HepG2 (cell line): Measurements from ENCODE around the gene TMEM125. TPM values are rescaled to one million over a fixed set of nuclear protein-coding genes. Genes with fewer than 3 reads are reported as not detected.

Experiments
- ATAC-seq: fragments of 200-7000 bp; cut with Tn5 transposase; 3 replicates; pipeline ENCODE4 v1.9.1; 2020; ENCODE audit warnings: mild to moderate bottlenecking, moderate library complexity
- BruUV-seq: library from RNA; stranded (reverse); fragments of 400-500 nt; replicated peaks from 2 replicates; lab custom pipeline; 2021; lab: Mats Ljungman, UMichigan
- CTCF ChIA-PET: fragments of 300-600 bp; formaldehyde crosslinking; extraction: SDS; loops from one replicate; lab custom pipeline; 2021; ENCODE audit warnings: low total read pairs, inconsistent platforms, low intra/inter-chr PET ratio; lab: Yijun Ruan, JAX
- POLR2A ChIA-PET: fragments of 350-600 bp; sonication (Branson Sonifier 250); formaldehyde crosslinking; loops from one replicate; lab custom pipeline; 2020; ENCODE audit warnings: antibody characterized with exemption, inconsistent platforms; lab: Yijun Ruan, JAX
- DNase-seq: peaks from one replicate; pipeline ENCODE4 v3.0.0-alpha.2; 2015; ENCODE audit warnings: low spot score
- FAIRE-seq: peaks from 3 replicates; lab custom pipeline; 2011; peaks lifted over from hg19 to GRCh38; lab: Jason Lieb, UNC
- H2AFZ ChIP-seq: one replicate; pipeline ENCODE4 v1.6.1; 2011; ENCODE audit warnings: low read length, inconsistent platforms
- H3K27ac ChIP-seq: fragments of 300-600 bp; 3 replicates; pipeline ENCODE4 v1.8.0; 2011; ENCODE audit warnings: mixed run types, mild to moderate bottlenecking, mixed read lengths, low read length, inconsistent platforms; ENCODE audit not compliant: insufficient read depth; ENCODE audit errors: extremely low read length
- H3K27me3 ChIP-seq, 2 experiments: fragments of 200-600 bp in 1 of 2; 2 replicates in 1 of 2; 3 replicates in 1 of 2; pipeline versions ENCODE4 v1.6.0 to v1.8.0; 2011; ENCODE audit warnings: low read length in 2 of 2, mild to moderate bottlenecking in 2 of 2, moderate library complexity in 2 of 2, inconsistent platforms in 1 of 2; ENCODE audit not compliant: insufficient read depth in 2 of 2, control insufficient read depth in 1 of 2
- H3K36me3 ChIP-seq, 2 experiments: fragments of 200-600 bp in 1 of 2; replicated peaks in 1 of 2; 2 replicates in 1 of 2; 3 replicates in 1 of 2; pipeline versions ENCODE4 v1.5.1 to v1.8.0; 2011; ENCODE audit warnings: low read length in 2 of 2, inconsistent platforms in 1 of 2; ENCODE audit not compliant: insufficient read depth in 2 of 2, control insufficient read depth in 1 of 2
- H3K4me1 ChIP-seq: 2 replicates; pipeline ENCODE4 v1.5.1; 2012; ENCODE audit warnings: low read length, inconsistent platforms; ENCODE audit not compliant: insufficient read depth
- H3K4me2 ChIP-seq: 2 replicates; pipeline ENCODE4 v1.6.0; 2011; ENCODE audit warnings: low read depth, low read length, inconsistent platforms
- H3K4me3 ChIP-seq, 3 experiments: fragments of 200-600 bp in 1 of 3; sonication (generic), shearing (Covaris generic) in 1 of 3; replicated peaks in 1 of 3; 2 replicates each; pipeline ENCODE4 v1.5.1; 2011 to 2016; ENCODE audit warnings: low read length in 3 of 3, inconsistent platforms in 2 of 3, low read depth in 2 of 3, mild to moderate bottlenecking in 2 of 3, control low read depth in 1 of 3, mixed read lengths in 1 of 3; ENCODE audit not compliant: insufficient read depth in 1 of 3
- H3K79me2 ChIP-seq: one replicate; pipeline ENCODE4 v1.6.1; 2011; ENCODE audit warnings: low read length, inconsistent platforms; ENCODE audit not compliant: insufficient read depth
- H3K9ac ChIP-seq: 2 replicates; pipeline ENCODE4 v1.6.0; 2011; ENCODE audit warnings: mild to moderate bottlenecking, low read depth, low read length, inconsistent platforms; ENCODE audit not compliant: insufficient read depth
- H3K9me3 ChIP-seq: 2 replicates; pipeline ENCODE4 v1.5.1; 2012; ENCODE audit warnings: mild to moderate bottlenecking, low read length
- H4K20me1 ChIP-seq: 2 replicates; pipeline ENCODE4 v1.6.0; 2011; ENCODE audit warnings: inconsistent platforms, mild to moderate bottlenecking, low read length, moderate library complexity; ENCODE audit not compliant: insufficient read depth
- IKZF4 ChIP-seq: sonication (generic); formaldehyde crosslinking; IDR thresholded peaks from 2 replicates; pipeline ENCODE4 v1.5.1; 2020; ENCODE audit warnings: borderline replicate concordance, mild to moderate bottlenecking, low read depth, missing genetic modification reagents; ENCODE audit errors: not compliant biosample characterization
- JARID2 ChIP-seq: sonication (generic); formaldehyde crosslinking; IDR thresholded peaks from 2 replicates; pipeline ENCODE4 v1.8.1; 2023; ENCODE audit warnings: missing genetic modification reagents, inconsistent platforms; ENCODE audit not compliant: insufficient replicate concordance
- MAZ ChIP-seq, 2 experiments: sonication (generic) in 1 of 2; formaldehyde crosslinking in 1 of 2; IDR thresholded peaks; 2 replicates each; pipeline versions ENCODE4 v1.5.0 to v1.6.1; 2012 to 2020; ENCODE audit warnings: low read depth in 2 of 2, mild to moderate bottlenecking in 2 of 2, borderline replicate concordance in 1 of 2, improper control_type of control experiment in 1 of 2, low read length in 1 of 2, missing genetic modification reagents in 1 of 2, moderate library complexity in 1 of 2
- POLR2AphosphoS5 ChIP-seq: IDR thresholded peaks from 2 replicates; pipeline ENCODE4 v1.6.1; 2012; ENCODE audit warnings: low read depth, low read length
- ZNF264 ChIP-seq: sonication (generic); formaldehyde crosslinking; IDR thresholded peaks from 2 replicates; pipeline ENCODE4 v1.4.0; 2020; ENCODE audit warnings: missing genetic modification reagents
- ZNF337 ChIP-seq: sonication (generic); formaldehyde crosslinking; IDR thresholded peaks from 2 replicates; pipeline ENCODE4 v1.5.1; 2020; ENCODE audit warnings: missing genetic modification reagents, low read depth, mild to moderate bottlenecking, borderline replicate concordance
- ZNF343 ChIP-seq: sonication (generic); formaldehyde crosslinking; IDR thresholded peaks from 2 replicates; pipeline ENCODE4 v1.4.0; 2020; ENCODE audit warnings: mild to moderate bottlenecking, missing genetic modification reagents
- ZNF629 ChIP-seq: sonication (generic); formaldehyde crosslinking; conservative IDR thresholded peaks from 2 replicates; pipeline ENCODE4 v1.5.0; 2020; ENCODE audit warnings: missing genetic modification reagents
- ZNF746 ChIP-seq: sonication (generic); formaldehyde crosslinking; IDR thresholded peaks from 2 replicates; pipeline ENCODE4 v1.8.0; 2022; ENCODE audit warnings: mild to moderate bottlenecking, missing genetic modification reagents
- ZNF790 ChIP-seq: sonication (generic); formaldehyde crosslinking; IDR thresholded peaks from 2 replicates; pipeline ENCODE4 v1.8.0; 2022; ENCODE audit warnings: missing genetic modification reagents, mild to moderate bottlenecking, borderline replicate concordance
- WGBS: methylation state at CpG from one replicate; pipeline ENCODE4 v1.1.6; 2017; ENCODE audit warnings: low lambda C conversion rate; 5-methylcytosine and 5-hydroxymethylcytosine counted together
- in situ Hi-C: cut with HindIII; loops from 2 replicates; pipeline ENCODE4 v1.10.0; 2017; ENCODE audit warnings: low pct_unique_long_range_greater_than_20kb; ENCODE audit not compliant: extremely low pct_ligation_motif_present
- intact Hi-C: fragments of 100-400 bp; cut with micrococcal nuclease; formaldehyde crosslinking; loops from one replicate; pipeline ENCODE4 v1.10.0; 2022; ENCODE audit not compliant: unreplicated experiment
- polyA plus RNA-seq, 8 experiments: library from polyadenylated mRNA; depleted of rRNA in 3 of 8; stranded (reverse) in 7 of 8; unstranded in 1 of 8; fragments of >200 nt; fragmentation: Illumina TruSeq in 4 of 8; extraction: Trizol in 4 of 8; gene quantifications; 2 replicates each; pipeline versions ENCODE4 v1.2.1 to v1.2.3, GENCODE V29; 2011 to 2016; ENCODE audit warnings: low read depth in 4 of 8, missing spikeins in 1 of 8, mixed read lengths in 1 of 8; ENCODE audit not compliant: insufficient read depth in 1 of 8
- total RNA-seq, 5 experiments: library from RNA; depleted of rRNA; stranded (reverse); fragments of >200 nt; fragmentation: Illumina TruSeq; extraction: Trizol; gene quantifications; 2 replicates each; pipeline ENCODE4 v1.2.3, GENCODE V29; 2016; ENCODE audit warnings: low read depth in 1 of 5
- TF ChIP-seq, protein P1 (sequence below): sonication (generic); formaldehyde crosslinking; IDR thresholded peaks from 2 replicates; pipeline ENCODE4 v1.4.0; 2020; ENCODE audit warnings: missing genetic modification reagents, mild to moderate bottlenecking, borderline replicate concordance
- TF ChIP-seq, protein P2 (sequence below): sonication (generic); formaldehyde crosslinking; IDR thresholded peaks from 2 replicates; pipeline ENCODE4 v1.5.1; 2020; ENCODE audit warnings: missing genetic modification reagents, mild to moderate bottlenecking, borderline replicate concordance
- TF ChIP-seq, protein P3 (sequence below): sonication (generic); formaldehyde crosslinking; IDR thresholded peaks from 2 replicates; pipeline ENCODE4 v1.5.1; 2020; ENCODE audit warnings: mild to moderate bottlenecking, missing genetic modification reagents

TMEM125 gene
- total and polyA plus RNA-seq, 2 of the 13 experiments (the other 11 are each of a cell fraction or from before 2014, with no cell fraction given) = 0.03 TPM; not detected in 1

DNA sequence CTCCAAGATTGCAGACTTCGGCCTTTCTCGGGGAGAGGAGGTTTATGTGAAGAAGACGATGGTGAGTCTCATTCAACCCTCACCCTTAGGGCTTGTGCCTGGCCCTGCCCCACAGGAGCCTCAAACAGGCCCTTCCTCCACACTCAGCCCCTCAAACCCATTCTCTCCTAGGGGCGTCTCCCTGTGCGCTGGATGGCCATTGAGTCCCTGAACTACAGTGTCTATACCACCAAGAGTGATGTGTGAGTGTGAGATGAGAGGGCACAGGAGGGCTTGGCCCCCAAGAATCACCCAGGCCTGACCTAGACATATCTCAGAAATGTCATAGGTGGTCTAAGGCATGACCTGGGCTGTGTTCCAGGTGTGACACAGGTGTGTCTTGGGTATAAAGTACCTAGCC lies 49.5 kb downstream of the TMEM125 start (continued):
- TF ChIP-seq ZNF790 (CRISPR knock-in tag) = no peak
- no peak for TF ChIP-seq IKZF4
- TF ChIP-seq, protein P1, sequence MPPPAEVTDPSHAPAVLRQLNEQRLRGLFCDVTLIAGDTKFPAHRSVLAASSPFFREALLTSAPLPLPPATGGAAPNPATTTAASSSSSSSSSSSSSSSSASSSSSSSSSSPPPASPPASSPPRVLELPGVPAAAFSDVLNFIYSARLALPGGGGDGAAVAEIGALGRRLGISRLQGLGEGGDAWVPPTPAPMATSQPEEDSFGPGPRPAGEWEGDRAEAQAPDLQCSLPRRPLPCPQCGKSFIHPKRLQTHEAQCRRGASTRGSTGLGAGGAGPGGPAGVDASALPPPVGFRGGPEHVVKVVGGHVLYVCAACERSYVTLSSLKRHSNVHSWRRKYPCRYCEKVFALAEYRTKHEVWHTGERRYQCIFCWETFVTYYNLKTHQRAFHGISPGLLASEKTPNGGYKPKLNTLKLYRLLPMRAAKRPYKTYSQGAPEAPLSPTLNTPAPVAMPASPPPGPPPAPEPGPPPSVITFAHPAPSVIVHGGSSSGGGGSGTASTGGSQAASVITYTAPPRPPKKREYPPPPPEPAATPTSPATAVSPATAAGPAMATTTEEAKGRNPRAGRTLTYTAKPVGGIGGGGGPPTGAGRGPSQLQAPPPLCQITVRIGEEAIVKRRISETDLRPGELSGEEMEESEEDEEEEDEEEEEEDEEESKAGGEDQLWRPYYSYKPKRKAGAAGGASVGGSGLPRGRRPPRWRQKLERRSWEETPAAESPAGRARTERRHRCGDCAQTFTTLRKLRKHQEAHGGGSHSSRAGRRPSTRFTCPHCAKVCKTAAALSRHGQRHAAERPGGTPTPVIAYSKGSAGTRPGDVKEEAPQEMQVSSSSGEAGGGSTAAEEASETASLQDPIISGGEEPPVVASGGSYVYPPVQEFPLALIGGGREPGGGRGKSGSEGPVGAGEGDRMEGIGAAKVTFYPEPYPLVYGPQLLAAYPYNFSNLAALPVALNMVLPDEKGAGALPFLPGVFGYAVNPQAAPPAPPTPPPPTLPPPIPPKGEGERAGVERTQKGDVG (CRISPR knock-in tag) = no peak

DNA sequence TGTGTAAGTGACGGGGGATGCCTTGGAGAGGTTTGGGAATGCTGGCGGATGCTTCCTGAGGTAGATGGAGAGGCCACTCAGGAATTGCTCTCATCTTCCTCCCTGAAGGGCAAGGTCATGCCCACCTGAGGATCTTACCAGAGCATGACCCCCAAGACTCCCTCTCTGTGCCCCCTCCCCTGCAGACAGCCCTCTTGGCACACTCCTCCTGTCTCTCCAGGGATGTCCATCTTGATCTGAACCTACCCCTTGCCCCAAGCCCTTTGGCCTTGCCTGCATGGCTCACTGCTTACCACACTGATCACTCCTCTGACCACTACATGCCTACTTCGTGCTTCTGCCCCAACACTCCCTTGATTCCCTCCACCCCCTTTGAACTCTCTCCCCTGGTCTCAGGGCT lies 50.0 kb downstream of the TMEM125 start:
- Histone ChIP-seq H3K27ac (no peak overlapping the region), H4K20me1 (no peaks in the 10 kb centered on the region), H3K79me2 (no peaks in the 10 kb centered on the region), H3K9ac (no peak overlapping the region), H2AFZ (no peak overlapping the region), H3K9me3 (no peaks in the 10 kb centered on the region), H3K27me3 (peaks cover 6 to 29% of the 10 kb centered on the region in 2 experiments), H3K36me3 (no peaks in the 10 kb centered on the region), H3K4me3 (no peak overlapping the region), H3K4me1 (peaks cover 13% of the 10 kb centered on the region), H3K4me2 (no peak overlapping the region)
- ATAC-seq (no peak), DNase-seq (no peak), FAIRE-seq (no peak)
- CTCF ChIA-PET = no interaction called here
- POLR2A ChIA-PET = no interaction called here
- no peak for TF ChIP-seq JARID2
- no peak for TF ChIP-seq ZNF746
- TF ChIP-seq ZNF343 (CRISPR knock-in tag) = no peak
- no peak for TF ChIP-seq MAZ (IDR thresholded peaks at IDR 0.05; ENCODE audit: borderline replicate concordance, low read depth, low read length)
- no peak for TF ChIP-seq MAZ (CRISPR knock-in tag; IDR thresholded peaks at IDR 0.05; ENCODE audit: low read depth)
- TF ChIP-seq ZNF337 (CRISPR knock-in tag) = no peak
- TF ChIP-seq POLR2AphosphoS5 = no peak
- TF ChIP-seq ZNF629 (CRISPR knock-in tag) = no peak
- TF ChIP-seq, protein P2, sequence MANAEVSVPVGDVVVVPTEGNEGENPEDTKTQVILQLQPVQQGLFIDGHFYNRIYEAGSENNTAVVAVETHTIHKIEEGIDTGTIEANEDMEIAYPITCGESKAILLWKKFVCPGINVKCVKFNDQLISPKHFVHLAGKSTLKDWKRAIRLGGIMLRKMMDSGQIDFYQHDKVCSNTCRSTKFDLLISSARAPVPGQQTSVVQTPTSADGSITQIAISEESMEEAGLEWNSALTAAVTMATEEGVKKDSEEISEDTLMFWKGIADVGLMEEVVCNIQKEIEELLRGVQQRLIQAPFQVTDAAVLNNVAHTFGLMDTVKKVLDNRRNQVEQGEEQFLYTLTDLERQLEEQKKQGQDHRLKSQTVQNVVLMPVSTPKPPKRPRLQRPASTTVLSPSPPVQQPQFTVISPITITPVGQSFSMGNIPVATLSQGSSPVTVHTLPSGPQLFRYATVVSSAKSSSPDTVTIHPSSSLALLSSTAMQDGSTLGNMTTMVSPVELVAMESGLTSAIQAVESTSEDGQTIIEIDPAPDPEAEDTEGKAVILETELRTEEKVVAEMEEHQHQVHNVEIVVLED (CRISPR knock-in tag) = no peak
- TF ChIP-seq, protein P3, sequence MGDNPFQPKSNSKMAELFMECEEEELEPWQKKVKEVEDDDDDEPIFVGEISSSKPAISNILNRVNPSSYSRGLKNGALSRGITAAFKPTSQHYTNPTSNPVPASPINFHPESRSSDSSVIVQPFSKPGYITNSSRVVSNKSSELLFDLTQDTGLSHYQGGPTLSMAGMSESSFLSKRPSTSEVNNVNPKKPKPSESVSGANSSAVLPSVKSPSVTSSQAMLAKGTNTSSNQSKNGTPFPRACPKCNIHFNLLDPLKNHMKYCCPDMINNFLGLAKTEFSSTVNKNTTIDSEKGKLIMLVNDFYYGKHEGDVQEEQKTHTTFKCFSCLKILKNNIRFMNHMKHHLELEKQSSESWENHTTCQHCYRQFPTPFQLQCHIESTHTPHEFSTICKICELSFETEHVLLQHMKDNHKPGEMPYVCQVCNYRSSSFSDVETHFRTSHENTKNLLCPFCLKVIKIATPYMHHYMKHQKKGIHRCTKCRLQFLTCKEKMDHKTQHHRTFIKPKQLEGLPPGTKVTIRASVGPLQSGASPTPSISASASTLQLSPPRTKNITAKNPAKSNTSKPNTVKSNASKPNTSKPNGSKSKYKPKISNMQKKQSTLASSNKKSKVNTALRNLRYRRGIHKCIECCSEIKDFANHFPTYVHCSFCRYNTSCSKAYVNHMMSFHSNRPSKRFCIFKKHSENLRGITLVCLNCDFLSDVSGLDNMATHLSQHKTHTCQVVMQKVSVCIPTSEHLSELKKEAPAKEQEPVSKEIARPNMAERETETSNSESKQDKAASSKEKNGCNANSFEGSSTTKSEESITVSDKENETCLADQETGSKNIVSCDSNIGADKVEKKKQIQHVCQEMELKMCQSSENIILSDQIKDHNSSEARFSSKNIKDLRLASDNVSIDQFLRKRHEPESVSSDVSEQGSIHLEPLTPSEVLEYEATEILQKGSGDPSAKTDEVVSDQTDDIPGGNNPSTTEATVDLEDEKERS (CRISPR knock-in tag) = no peak
- no peak for TF ChIP-seq ZNF264
- WGBS = 95% methylated on average over 2 of the region's 3 CpGs
- intact Hi-C loops = no loop called here
- BruUV-seq = no TSS peak
- in situ Hi-C loops = no loop called here
